SK-N-MC (cell line): ENCODE data around the gene SELP.
"Not testable (repeated sequence)": the region's sequence is repeated elsewhere in the genome, so short reads cannot be mapped to it uniquely, and the experiment has no call there.

Source experiments
- EZH2 ChIP-seq: fragments of 200-600 bp; sonication (generic); IDR thresholded peaks from one replicate; pipeline ENCODE4 v1.6.1; 2017; ENCODE audit warnings: antibody characterized with exemption
- POLR2AphosphoS5 ChIP-seq: IDR thresholded peaks from 2 replicates; pipeline ENCODE4 v1.6.1; 2012; ENCODE audit warnings: mild to moderate bottlenecking, low read depth, low read length, borderline replicate concordance

DNA sequence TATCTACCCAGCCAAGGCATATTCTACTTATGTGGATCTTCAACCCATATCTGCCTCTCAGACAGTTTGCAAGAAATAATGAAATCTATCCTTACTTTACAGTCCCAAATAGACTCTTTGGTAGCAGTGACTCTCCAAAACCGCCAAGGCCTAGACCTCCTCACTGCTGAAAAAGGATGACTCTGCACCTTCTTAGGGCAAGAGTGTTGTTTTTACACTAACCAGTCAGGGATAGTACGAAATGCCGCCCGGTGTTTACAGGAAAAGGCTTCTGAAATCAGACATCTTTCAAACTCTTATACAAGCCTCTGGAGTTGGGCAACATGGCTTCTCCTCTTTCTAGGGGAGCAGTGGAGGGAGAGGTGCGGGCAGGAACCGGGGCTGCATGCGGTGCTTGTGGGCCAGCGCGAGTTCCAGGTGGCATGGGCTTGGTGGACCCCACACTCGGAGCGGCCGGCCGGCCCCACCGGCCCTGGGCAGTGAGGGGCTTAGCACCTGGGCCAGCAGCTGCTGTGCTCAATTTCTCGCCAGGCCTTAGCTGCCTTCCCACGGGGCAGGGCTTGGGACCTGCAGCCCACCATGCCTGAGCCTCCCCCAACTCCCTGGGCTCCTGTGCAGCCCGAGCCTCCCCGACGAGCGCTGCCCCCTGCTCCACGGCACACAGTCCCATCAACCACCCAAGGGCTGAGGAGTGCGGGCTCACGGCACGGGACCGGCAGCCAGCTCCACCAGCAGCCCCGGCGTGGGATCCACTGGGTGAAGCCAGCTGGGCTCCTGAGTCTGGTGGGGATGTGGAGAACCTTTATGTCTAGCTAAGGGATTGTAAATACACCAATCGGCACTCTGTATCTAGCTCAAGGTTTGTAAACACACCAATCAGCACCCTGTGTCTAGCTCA lies 38.0 kb upstream of the SELP start:
- not testable (repeated sequence) for TF ChIP-seq POLR2AphosphoS5, EZH2
